HS-27A (cell line): ENCODE measurements around the gene ARID4B.
"Not testable (repeated sequence)": the region's sequence is repeated elsewhere in the genome, so short reads cannot be mapped to it uniquely, and the experiment has no call there.

Experiments used
- DNase-seq: peaks from one replicate; pipeline ENCODE4 v3.0.0-alpha.2; 2012; ENCODE audit warnings: low read depth, missing footprints

Gene ARID4B

GRCh38 chr1:235298758-235299157 is 29.2 kb downstream of the ARID4B start:
- no peak for DNase-seq

GRCh38 chr1:235297579-235297978 is 30.4 kb downstream of the ARID4B start:
- no peak for DNase-seq

GRCh38 chr1:235296729-235297128 is 31.2 kb downstream of the ARID4B start:
- no peak for DNase-seq

GRCh38 chr1:235295902-235296350 is 32.1 kb downstream of the ARID4B start:
- DNase-seq: peak; percentile 48

GRCh38 chr1:235293322-235293942 is 34.5 kb downstream of the ARID4B start:
- no peak for DNase-seq

- DNase-seq: no peak
These were observed 35.2 kb downstream of the ARID4B start for GRCh38 chr1:235292790-235293189.

- DNase-seq: no peak
These were observed 36.3 kb downstream of the ARID4B start for GRCh38 chr1:235291599-235292091.

GRCh38 chr1:235290740-235291502 is 37.1 kb downstream of the ARID4B start:
- DNase-seq: no peak

- DNase-seq: no peak
These were observed 37.9 kb downstream of the ARID4B start for GRCh38 chr1:235289859-235290739.

- DNase-seq: no peak
These were observed 40.6 kb downstream of the ARID4B start for GRCh38 chr1:235287208-235287882.

- no peak for DNase-seq
These were observed 41.3 kb downstream of the ARID4B start for GRCh38 chr1:235286667-235287066.

- DNase-seq: no peak
These were observed 43.7 kb downstream of the ARID4B start for GRCh38 chr1:235284231-235284769.

GRCh38 chr1:235283636-235284035 is 44.3 kb downstream of the ARID4B start:
- DNase-seq: not testable (repeated sequence)

GRCh38 chr1:235280467-235280866 is 47.5 kb downstream of the ARID4B start:
- no peak for DNase-seq

- no peak for DNase-seq
These were observed 48.3 kb downstream of the ARID4B start for GRCh38 chr1:235279694-235280093.

GRCh38 chr1:235278915-235279292 is 49.1 kb downstream of the ARID4B start:
- no peak for DNase-seq

- DNase-seq: no peak
These were observed 49.6 kb downstream of the ARID4B start for GRCh38 chr1:235278233-235278914.

GRCh38 chr1:235277709-235278108 is 50.3 kb downstream of the ARID4B start:
- no peak for DNase-seq

GRCh38 chr1:235275836-235276235 is 52.1 kb downstream of the ARID4B start:
- no peak for DNase-seq

GRCh38 chr1:235275223-235275622 is 52.8 kb downstream of the ARID4B start:
- no peak for DNase-seq

GRCh38 chr1:235272851-235273250 is 55.1 kb downstream of the ARID4B start:
- DNase-seq: no peak
